ENCODE data around the gene DENND6A. TPM values are rescaled to one million over a fixed set of nuclear protein-coding genes. Genes with fewer than 3 reads are reported as not detected.
A peak's percentile ranks its signal among the peaks of the same experiment; 100 is the strongest.

DENND6A gene
- total RNA-seq, 1 donor: 21.0 TPM

- no peak for TF ChIP-seq CTCF (IDR thresholded peaks at IDR 0.05; ENCODE audit: insufficient read depth, low read length)
- DNase-seq (ENCODE audit: low read depth): no peak
- peak overlapping the region; percentile 100 for H3K4me3 ChIP-seq (ENCODE audit: low read depth, low read length)
Observed at GRCh38 chr3:57594144-57594543, 98.7 kb downstream of the DENND6A start.

- no peak for TF ChIP-seq CTCF (IDR thresholded peaks at IDR 0.05; ENCODE audit: insufficient read depth, low read length)
- peak overlapping the region; percentile 18 for H3K4me3 ChIP-seq (ENCODE audit: low read depth, low read length)
- no peak for DNase-seq (ENCODE audit: low read depth)
Observed at GRCh38 chr3:57592306-57592705, 100.6 kb downstream of the DENND6A start.

- TF ChIP-seq CTCF (IDR thresholded peaks at IDR 0.05; ENCODE audit: insufficient read depth, low read length): no peak
- DNase-seq (ENCODE audit: low read depth): peak; percentile 55
- no peak overlapping the region for H3K4me3 ChIP-seq (ENCODE audit: low read depth, low read length)
Observed at GRCh38 chr3:57587905-57588304, 105.0 kb downstream of the DENND6A start.

GRCh38 chr3:57586778-57587177 lies 106.1 kb downstream of the DENND6A start:
- no peak for TF ChIP-seq CTCF (IDR thresholded peaks at IDR 0.05; ENCODE audit: insufficient read depth, low read length)
- no peak for DNase-seq (ENCODE audit: low read depth)
- no peak overlapping the region for H3K4me3 ChIP-seq (ENCODE audit: low read depth, low read length)

GRCh38 chr3:57583544-57583943 lies 109.3 kb downstream of the DENND6A start:
- no peak for DNase-seq (ENCODE audit: low read depth)
- no peak for TF ChIP-seq CTCF (IDR thresholded peaks at IDR 0.05; ENCODE audit: insufficient read depth, low read length)

GRCh38 chr3:57582474-57583168 lies 110.3 kb downstream of the DENND6A start:
- DNase-seq (ENCODE audit: low read depth): no peak
- peak; percentile 20 for TF ChIP-seq CTCF (IDR thresholded peaks at IDR 0.05; ENCODE audit: insufficient read depth, low read length)
- no peak overlapping the region for H3K4me3 ChIP-seq (ENCODE audit: low read depth, low read length)

More at GRCh38 chr3:57583544-57583943, 109.3 kb downstream of the DENND6A start:
- H3K4me3 ChIP-seq (ENCODE audit: low read depth, low read length): no peak overlapping the region

GRCh38 chr3:57577801-57578200 lies 115.1 kb downstream of the DENND6A start:
- no peak overlapping the region for H3K4me3 ChIP-seq (ENCODE audit: low read depth, low read length)
- no peak for DNase-seq (ENCODE audit: low read depth)
- no peak for TF ChIP-seq CTCF (IDR thresholded peaks at IDR 0.05; ENCODE audit: insufficient read depth, low read length)
